CD4-positive, alpha-beta memory T cell (primary cell): ENCODE measurements around the gene TNPO3. TPM values are rescaled to one million over a fixed set of nuclear protein-coding genes. Genes with fewer than 3 reads are reported as not detected.

Source experiments
- CTCF ChIA-PET: fragments of 350-600 bp; sonication (Branson Sonifier 250); formaldehyde crosslinking; loops from one replicate; lab custom pipeline; 2021; ENCODE audit warnings: inconsistent platforms; ENCODE audit not compliant: partially characterized antibody; lab: Charles Lee
- POLR2A ChIA-PET: fragments of 350-600 bp; sonication (Branson Sonifier 250); formaldehyde crosslinking; loops from one replicate; lab custom pipeline; 2021; ENCODE audit not compliant: partially characterized antibody; lab: Charles Lee
- DNase-seq, 5 donors: peaks; one replicate each; pipeline versions ENCODE4 v3.0.0 to v3.0.0-alpha.2; 2020 to 2022; ENCODE audit warnings: mixed read lengths in 1 of 5
- H3K27ac ChIP-seq: one replicate; pipeline ENCODE4 v1.7.0; 2013; ENCODE audit warnings: low read depth, low read length
- H3K27me3 ChIP-seq: 2 replicates; pipeline ENCODE4 v1.7.0; 2013; ENCODE audit warnings: mild to moderate bottlenecking, low read length, moderate library complexity; ENCODE audit not compliant: insufficient read depth
- H3K36me3 ChIP-seq: 2 replicates; pipeline ENCODE4 v1.7.0; 2013; ENCODE audit warnings: mild to moderate bottlenecking, low read length, moderate library complexity; ENCODE audit not compliant: insufficient read depth
- H3K4me1 ChIP-seq: 2 replicates; pipeline ENCODE4 v1.7.0; 2013; ENCODE audit warnings: mild to moderate bottlenecking, low read length, moderate library complexity; ENCODE audit not compliant: insufficient read depth
- H3K4me3 ChIP-seq, 2 donors: one replicate each; pipeline ENCODE4 v1.7.0; 2013; ENCODE audit warnings: low read length in 2 of 2, mild to moderate bottlenecking in 1 of 2
- H3K9me3 ChIP-seq, 2 donors: one replicate each; pipeline ENCODE4 v1.7.0; 2013; ENCODE audit warnings: low read length in 2 of 2, control low read depth in 1 of 2; ENCODE audit not compliant: control insufficient read depth in 1 of 2
- H3K27ac Mint-ChIP-seq, 7 donors: one replicate each; pipeline ENCODE4 v1.8.0; 2020 to 2021; ENCODE audit warnings: mixed read lengths in 7 of 7, mild to moderate bottlenecking in 6 of 7, inconsistent platforms in 3 of 7, moderate library complexity in 3 of 7
- H3K27me3 Mint-ChIP-seq, 2 donors: one replicate each; pipeline ENCODE4 v1.8.0; 2020 to 2021; ENCODE audit warnings: mixed read lengths in 2 of 2
- H3K36me3 Mint-ChIP-seq, 2 donors: one replicate each; pipeline ENCODE4 v1.8.0; 2020 to 2021; ENCODE audit warnings: mixed read lengths in 2 of 2, inconsistent platforms in 1 of 2, mild to moderate bottlenecking in 1 of 2
- H3K4me1 Mint-ChIP-seq, 4 donors: one replicate each; pipeline ENCODE4 v1.8.0; 2020 to 2021; ENCODE audit warnings: mixed read lengths in 4 of 4, mild to moderate bottlenecking in 1 of 4
- H3K4me3 Mint-ChIP-seq, 8 donors: one replicate each; pipeline ENCODE4 v1.8.0; 2020 to 2021; ENCODE audit warnings: mixed read lengths in 8 of 8, mild to moderate bottlenecking in 7 of 8, moderate library complexity in 6 of 8, inconsistent platforms in 3 of 8
- H3K9me3 Mint-ChIP-seq, 8 donors: one replicate each; pipeline ENCODE4 v1.8.0; 2020 to 2021; ENCODE audit warnings: mixed read lengths in 8 of 8, mild to moderate bottlenecking in 5 of 8, inconsistent platforms in 3 of 8, moderate library complexity in 1 of 8
- intact Hi-C: fragments of 100-400 bp; cut with micrococcal nuclease; formaldehyde crosslinking; loops from one replicate; pipeline ENCODE4 v1.15.1; 2023
- polyA plus RNA-seq, 2 donors: library from polyadenylated mRNA; unstranded; fragments of 300-500 nt; fragmentation: Illumina TruSeq; gene quantifications; one replicate each; pipeline ENCODE4 v1.2.3, GENCODE V29; 2021
- total RNA-seq, 2 experiments: library from RNA; stranded (reverse); gene quantifications; one replicate each; pipeline ENCODE4 v1.2.3, GENCODE V29; 2021

The TNPO3 gene
- total and polyA plus RNA-seq, 4 experiments from 2014 or later = 34.4 to 44.5 (median 41.4) TPM

- H3K27me3 Mint-ChIP-seq = peaks cover 34 to 50% of the 10 kb centered on the region in 2 donors
- H3K4me1 ChIP-seq = peaks cover 4% of the 10 kb centered on the region
- no peaks in the 10 kb centered on the region for H3K9me3 ChIP-seq
- peaks cover 6 to 15% (median 9%) of the 10 kb centered on the region in 4 donors for H3K4me1 Mint-ChIP-seq
- peaks cover 6% of the 10 kb centered on the region for H3K27me3 ChIP-seq
- H3K4me3 Mint-ChIP-seq = no peak overlapping the region
- H3K27ac ChIP-seq = no peak overlapping the region
- H3K36me3 ChIP-seq = no peaks in the 10 kb centered on the region
- ChIA-PET CTCF (interaction anchor here (1.9 kb wide), 1 partner anchor 180 kb away, joined by 11 read pairs; no protein-coding TSS in a partner anchor), POLR2A (no interaction called here)
- no peak overlapping the region for H3K4me3 ChIP-seq
- H3K27ac Mint-ChIP-seq = no peak overlapping the region
- H3K36me3 Mint-ChIP-seq = no peaks in the 10 kb centered on the region
- DNase-seq = no peak
- intact Hi-C loops = no loop called here
- no peaks in the 10 kb centered on the region for H3K9me3 Mint-ChIP-seq
These were observed 143.4 kb downstream of the TNPO3 start for GRCh38 chr7:128911423-128912031.

DNA sequence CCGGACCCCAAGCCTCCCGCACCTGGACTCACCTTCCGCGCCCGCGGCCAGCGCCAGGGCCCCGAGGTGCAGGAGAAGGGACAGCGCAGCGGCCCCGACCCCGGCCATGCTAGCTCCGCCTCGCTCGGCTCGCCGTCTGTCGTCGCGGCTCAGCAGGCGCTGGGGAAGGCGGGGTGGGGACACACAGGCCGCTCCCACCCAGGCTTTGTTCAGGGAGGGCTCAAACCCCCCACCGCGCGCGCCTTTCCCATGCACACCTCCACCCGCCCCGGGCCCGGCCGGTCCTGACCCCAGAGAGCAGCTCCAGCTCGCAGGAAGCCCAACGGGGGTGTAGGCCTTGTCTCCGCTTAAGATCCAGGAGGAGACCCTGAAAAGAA is 144.4 kb downstream of the TNPO3 start, which contains the start of gene KCP:
Gene KCP (minus strand): TSS at position 141 of the 377 bp plus-strand sequence. CDS start 33 bp downstream, at position 108.
- H3K36me3 ChIP-seq = no peaks in the 10 kb centered on the region
- Mint-ChIP-seq H3K27me3 (peaks cover 32 to 55% of the 10 kb centered on the region in 2 donors), H3K36me3 (no peaks in the 10 kb centered on the region), H3K4me3 (peak within 1 kb of the TSS in 1 of 8 donors; percentile 30), H3K9me3 (no peaks in the 10 kb centered on the region), H3K27ac (peak within 1 kb of the TSS in 2 of 7 donors; percentile 8 to 46), H3K4me1 (peaks cover 5 to 14% (median 8%) of the 10 kb centered on the region in 4 donors)
- ChIA-PET POLR2A (no interaction called here), CTCF (interaction anchor here (1.1 to 4.0 kb wide), 2 partner anchors 178 to 181 kb away, joined by 5 to 23 read pairs; no protein-coding TSS in a partner anchor)
- no peak within 1 kb of the TSS for H3K4me3 ChIP-seq
- no peaks in the 10 kb centered on the region for H3K9me3 ChIP-seq
- H3K27me3 ChIP-seq = peaks cover 6% of the 10 kb centered on the region
- H3K27ac ChIP-seq = no peak within 1 kb of the TSS
- intact Hi-C loops = no loop called here
- peaks cover 4% of the 10 kb centered on the region for H3K4me1 ChIP-seq
- no peak for DNase-seq

DNA sequence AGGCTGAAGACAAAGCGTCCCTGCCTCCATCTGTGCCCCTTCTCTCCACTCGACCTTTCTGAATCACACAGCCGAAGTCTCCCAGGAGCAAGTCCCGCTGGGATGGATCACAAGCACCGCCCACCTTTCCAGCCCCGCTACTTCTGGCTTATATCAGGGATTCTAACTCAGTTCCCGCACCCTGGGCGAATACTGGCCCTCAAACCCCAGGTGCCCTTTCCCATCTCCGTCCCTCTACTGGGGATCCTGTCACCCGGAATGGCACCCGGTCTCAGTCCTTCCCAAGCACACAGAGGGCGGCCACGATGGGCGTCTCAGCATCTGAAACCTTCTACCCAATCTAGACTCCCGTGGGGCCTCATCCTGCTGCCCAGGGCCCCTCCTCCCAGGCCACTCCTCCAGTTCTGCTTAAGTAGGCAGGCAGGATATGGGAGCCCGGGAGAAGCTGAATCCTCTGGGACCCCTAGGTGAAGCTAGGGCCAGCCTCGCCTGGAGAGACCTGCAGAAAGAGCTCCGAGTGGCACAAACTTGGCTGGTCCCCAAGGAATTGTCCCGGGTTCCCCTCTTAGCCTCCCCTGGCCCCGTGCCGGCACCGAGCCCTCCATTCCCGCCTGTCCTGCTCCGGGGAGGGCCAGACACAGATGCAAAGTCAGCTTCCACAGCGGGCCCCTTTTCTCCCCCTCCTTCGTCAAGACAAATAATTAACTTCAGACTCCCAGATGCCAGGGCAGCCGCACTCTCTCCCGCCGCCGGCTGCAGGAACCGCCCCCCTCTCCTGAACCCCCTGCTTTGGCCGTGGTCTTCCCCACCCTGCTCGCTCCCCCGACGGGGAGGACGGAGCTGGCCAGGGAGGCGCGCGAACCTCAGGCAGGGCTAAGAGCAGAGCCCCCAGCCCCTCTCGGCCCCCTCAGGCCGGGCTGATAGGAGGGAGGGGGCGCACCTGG is 145.0 kb downstream of the TNPO3 start:
- Mint-ChIP-seq H3K4me1 (peaks cover 2 to 9% (median 5%) of the 10 kb centered on the region in 4 donors), H3K27ac (peak overlapping the region in 1 of 7 donors; percentile 8), H3K9me3 (no peaks in the 10 kb centered on the region), H3K27me3 (peaks cover 28 to 53% of the 10 kb centered on the region in 2 donors), H3K4me3 (no peak overlapping the region), H3K36me3 (no peaks in the 10 kb centered on the region)
- Histone ChIP-seq H3K4me3 (no peak overlapping the region), H3K36me3 (no peaks in the 10 kb centered on the region), H3K27ac (no peak overlapping the region), H3K4me1 (peaks cover 4% of the 10 kb centered on the region), H3K27me3 (peaks cover 6% of the 10 kb centered on the region), H3K9me3 (no peaks in the 10 kb centered on the region)
- no peak for DNase-seq
- CTCF ChIA-PET = interaction anchor here (1.1 to 4.0 kb wide), 2 partner anchors 179 to 182 kb away, joined by 5 to 23 read pairs; no protein-coding TSS in a partner anchor
- intact Hi-C loops = loop anchor here (10.0 kb wide), 1 partner anchor 565 kb away; no protein-coding TSS in a partner anchor
- POLR2A ChIA-PET = no interaction called here

GRCh38 chr7:128908750-128909624 is 145.9 kb downstream of the TNPO3 start:
- intact Hi-C loops = loop anchor here (10.0 kb wide), 1 partner anchor 566 kb away; no protein-coding TSS in a partner anchor
- Histone ChIP-seq H3K27me3 (no peaks in the 10 kb centered on the region), H3K9me3 (no peaks in the 10 kb centered on the region), H3K36me3 (no peaks in the 10 kb centered on the region), H3K4me1 (no peaks in the 10 kb centered on the region), H3K4me3 (no peak overlapping the region), H3K27ac (no peak overlapping the region)
- H3K4me1 Mint-ChIP-seq = peaks cover 0 to 3% (median under 1%) of the 10 kb centered on the region in 4 donors
- CTCF ChIA-PET = interaction anchor here (4.0 kb wide), 1 partner anchor 183 kb away, joined by 23 read pairs; no protein-coding TSS in a partner anchor
- H3K36me3 Mint-ChIP-seq = no peaks in the 10 kb centered on the region
- POLR2A ChIA-PET = no interaction called here
- H3K9me3 Mint-ChIP-seq = no peaks in the 10 kb centered on the region
- no peak for DNase-seq
- peaks cover 23 to 51% of the 10 kb centered on the region in 2 donors for H3K27me3 Mint-ChIP-seq
- H3K27ac Mint-ChIP-seq = no peak overlapping the region
- H3K4me3 Mint-ChIP-seq = no peak overlapping the region

DNA sequence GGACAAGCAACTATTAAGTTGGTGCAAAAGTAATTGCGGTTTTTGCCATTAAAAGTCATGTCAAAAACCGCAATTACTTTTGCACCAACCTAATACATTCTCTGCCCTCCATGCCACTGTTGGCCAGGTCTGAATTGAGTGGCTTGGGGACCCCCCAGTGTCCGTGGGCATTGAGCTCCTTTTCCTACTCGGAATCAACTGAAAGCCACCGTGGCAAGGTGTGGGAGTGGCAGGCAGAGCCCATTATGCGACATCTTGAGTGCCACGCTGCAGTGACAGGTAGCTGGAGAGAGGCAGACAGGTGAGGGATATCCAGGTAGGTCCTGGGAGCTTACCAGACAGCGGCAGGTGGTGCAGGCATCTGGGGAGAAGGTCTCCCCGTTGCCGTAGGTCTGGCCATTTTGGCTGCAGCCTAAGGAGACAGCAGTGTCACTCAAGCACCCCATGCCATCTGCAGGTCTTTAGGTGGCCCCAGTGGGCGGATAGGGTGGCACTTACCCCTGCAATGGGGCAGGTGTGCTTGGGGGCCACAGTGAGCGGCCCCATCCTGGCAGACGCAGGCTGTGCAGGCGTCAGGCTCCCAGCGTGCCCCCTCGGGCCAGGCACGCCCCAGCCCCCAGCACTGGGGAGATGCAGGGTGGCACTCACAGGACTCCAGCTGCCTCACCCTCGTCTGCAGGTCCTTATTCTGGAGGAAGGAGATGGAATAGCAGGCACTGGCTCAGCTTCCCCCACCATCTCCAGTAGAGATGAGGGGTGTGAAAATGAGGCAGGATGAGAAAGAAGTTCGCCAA is 147.9 kb downstream of the TNPO3 start:
- H3K4me1 Mint-ChIP-seq = peaks cover 0 to 3% (median 0%) of the 10 kb centered on the region in 4 donors
- Histone ChIP-seq H3K4me3 (no peak overlapping the region), H3K9me3 (no peaks in the 10 kb centered on the region), H3K27ac (no peak overlapping the region), H3K4me1 (no peaks in the 10 kb centered on the region), H3K36me3 (no peaks in the 10 kb centered on the region), H3K27me3 (no peaks in the 10 kb centered on the region)
- no peaks in the 10 kb centered on the region for H3K36me3 Mint-ChIP-seq
- no peak for DNase-seq
- ChIA-PET CTCF (interaction anchor here (0.6 to 4.0 kb wide), 4 partner anchors 41 to 185 kb away, joined by 3 to 23 read pairs (median 4); no protein-coding TSS in a partner anchor), POLR2A (no interaction called here)
- H3K27me3 Mint-ChIP-seq = peaks cover 24 to 45% of the 10 kb centered on the region in 2 donors
- intact Hi-C loops = loop anchor here (10.0 kb wide), 1 partner anchor 568 kb away; no protein-coding TSS in a partner anchor
- H3K4me3 Mint-ChIP-seq = no peak overlapping the region
- no peaks in the 10 kb centered on the region for H3K9me3 Mint-ChIP-seq
- H3K27ac Mint-ChIP-seq = no peak overlapping the region
